Tibial artery (tissue), 4 donors: ENCODE measurements around the gene AGAP1.
A peak's percentile ranks its signal among the peaks of the same experiment; 100 is the strongest.

ENCODE experiments used
- DNase-seq, 2 donors: peaks; one replicate each; pipeline ENCODE4 v3.0.0-alpha.2; 2019
- H3K27ac ChIP-seq, 2 donors: fragments of 200-600 bp; sonication (generic) in 1 of 2; 1 replicate in 1 of 2; 2 replicates in 1 of 2; pipeline ENCODE4 v1.5.1; 2018 to 2019; ENCODE audit warnings: mild to moderate bottlenecking in 1 of 2
- H3K27me3 ChIP-seq, 2 donors: fragments of 200-600 bp; sonication (generic) in 1 of 2; one replicate each; pipeline versions ENCODE4 v1.5.1 to v1.6.0; 2016 to 2019
- H3K36me3 ChIP-seq, 3 donors: fragments of 200-600 bp; sonication (generic) in 2 of 3; one replicate each; pipeline ENCODE4 v1.5.1; 2016 to 2019; ENCODE audit warnings: mild to moderate bottlenecking in 2 of 3
- H3K4me1 ChIP-seq, 4 donors: fragments of 200-600 bp; sonication (generic) in 2 of 4; 1 replicate in 3 of 4; 2 replicates in 1 of 4; pipeline ENCODE4 v1.5.1; 2016 to 2019
- H3K4me3 ChIP-seq, 2 donors: fragments of 200-600 bp; sonication (generic) in 1 of 2; 1 replicate in 1 of 2; 2 replicates in 1 of 2; pipeline ENCODE4 v1.5.1; 2018 to 2019; ENCODE audit warnings: mild to moderate bottlenecking in 2 of 2
- H3K9me3 ChIP-seq, 3 donors: fragments of 200-600 bp; sonication (generic) in 1 of 3; one replicate each; pipeline ENCODE4 v1.5.1; 2016 to 2019
- intact Hi-C: fragments of 100-400 bp; cut with DNase I; formaldehyde crosslinking; loops from one replicate; pipeline ENCODE4 v1.15.0; 2023; ENCODE audit warnings: low total_unique reads
- TF ChIP-seq, protein P1 (sequence below), 2 experiments: fragments of 200-600 bp in 1 of 2; fragments of 450-650 bp in 1 of 2; IDR thresholded peaks; one replicate each; pipeline ENCODE4 v1.5.1; 2017 to 2019; ENCODE audit warnings: antibody characterized with exemption in 2 of 2, mild to moderate bottlenecking in 1 of 2, moderate library complexity in 1 of 2

The AGAP1 gene

DNA sequence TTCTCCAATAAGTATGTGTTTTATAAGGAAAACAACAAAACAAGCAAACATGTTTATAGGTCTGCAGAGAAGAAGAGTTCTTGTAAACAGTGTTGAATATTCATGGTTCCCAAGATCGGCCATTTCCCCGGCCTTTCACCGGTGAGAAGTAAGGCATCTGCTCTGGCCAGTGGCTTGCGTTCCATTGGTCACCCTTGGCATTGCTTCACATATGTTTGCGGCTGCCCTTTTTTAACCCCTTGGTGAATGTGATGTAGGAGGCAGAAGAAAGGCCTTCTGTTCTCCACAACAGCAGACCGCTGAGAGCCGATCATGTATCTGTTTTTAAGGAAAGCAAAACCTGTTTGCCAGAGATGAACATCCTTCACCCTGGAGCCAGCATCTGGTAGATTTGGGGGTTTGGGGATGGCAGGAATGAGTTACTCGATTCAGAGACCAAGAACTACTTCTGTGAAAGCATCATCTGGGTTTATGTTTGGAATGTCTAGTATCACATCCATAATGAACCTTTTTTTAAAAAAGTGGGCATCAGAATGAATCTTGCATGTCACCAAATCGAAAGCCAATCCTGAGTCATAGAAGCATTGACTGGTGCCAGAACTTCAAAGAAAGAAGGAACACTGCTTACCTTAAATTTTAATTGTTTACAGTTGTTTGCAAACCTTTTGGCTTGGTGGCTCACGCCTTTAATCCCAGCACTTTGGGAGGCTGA, 112.3 kb downstream of the AGAP1 start:
- intact Hi-C loops = no loop called here
- no peak for DNase-seq
- no peak overlapping the region for H3K27ac ChIP-seq
- H3K9me3 ChIP-seq = no peaks in the 10 kb centered on the region
- H3K4me3 ChIP-seq = no peak overlapping the region
- no peaks in the 10 kb centered on the region for H3K36me3 ChIP-seq
- H3K27me3 ChIP-seq = no peaks in the 10 kb centered on the region
- peaks cover 0 to 28% (median 6%) of the 10 kb centered on the region in 4 donors for H3K4me1 ChIP-seq
- TF ChIP-seq, protein P1, sequence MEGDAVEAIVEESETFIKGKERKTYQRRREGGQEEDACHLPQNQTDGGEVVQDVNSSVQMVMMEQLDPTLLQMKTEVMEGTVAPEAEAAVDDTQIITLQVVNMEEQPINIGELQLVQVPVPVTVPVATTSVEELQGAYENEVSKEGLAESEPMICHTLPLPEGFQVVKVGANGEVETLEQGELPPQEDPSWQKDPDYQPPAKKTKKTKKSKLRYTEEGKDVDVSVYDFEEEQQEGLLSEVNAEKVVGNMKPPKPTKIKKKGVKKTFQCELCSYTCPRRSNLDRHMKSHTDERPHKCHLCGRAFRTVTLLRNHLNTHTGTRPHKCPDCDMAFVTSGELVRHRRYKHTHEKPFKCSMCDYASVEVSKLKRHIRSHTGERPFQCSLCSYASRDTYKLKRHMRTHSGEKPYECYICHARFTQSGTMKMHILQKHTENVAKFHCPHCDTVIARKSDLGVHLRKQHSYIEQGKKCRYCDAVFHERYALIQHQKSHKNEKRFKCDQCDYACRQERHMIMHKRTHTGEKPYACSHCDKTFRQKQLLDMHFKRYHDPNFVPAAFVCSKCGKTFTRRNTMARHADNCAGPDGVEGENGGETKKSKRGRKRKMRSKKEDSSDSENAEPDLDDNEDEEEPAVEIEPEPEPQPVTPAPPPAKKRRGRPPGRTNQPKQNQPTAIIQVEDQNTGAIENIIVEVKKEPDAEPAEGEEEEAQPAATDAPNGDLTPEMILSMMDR (IDR thresholded peaks at IDR 0.05) = no peak

DNA sequence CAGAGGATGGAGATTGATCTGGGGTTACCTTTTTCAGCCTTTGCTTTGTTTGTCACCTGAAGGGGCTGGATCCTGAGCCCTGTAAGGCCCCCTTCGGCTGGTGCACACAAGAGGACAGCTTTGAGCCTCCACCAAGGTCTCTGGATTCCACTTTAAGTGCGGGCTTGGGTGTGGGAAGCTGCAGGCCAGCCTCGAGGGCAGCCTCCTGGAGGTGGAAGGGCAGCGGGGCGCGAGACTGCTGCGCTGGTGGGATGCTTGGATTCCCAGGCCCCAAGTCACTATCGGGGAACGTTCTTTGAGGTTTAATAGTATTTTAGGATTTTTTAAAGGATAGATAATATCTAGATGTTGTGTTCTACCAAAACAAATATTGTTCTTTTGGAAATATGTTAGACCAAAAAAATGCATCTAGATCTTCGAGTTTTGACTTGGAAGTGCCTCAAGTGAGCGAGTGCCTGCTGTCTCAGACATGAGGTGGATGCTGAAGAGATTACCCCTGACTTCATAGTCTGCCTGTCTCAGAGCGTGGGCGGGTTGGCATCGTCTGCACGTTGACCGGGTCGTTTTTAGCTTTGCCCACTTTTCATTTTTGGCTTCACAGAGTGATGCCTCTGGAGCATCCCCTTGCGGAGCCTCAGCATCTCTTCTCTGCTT, 113.8 kb downstream of the AGAP1 start:
- no peak for DNase-seq
- Histone ChIP-seq H3K9me3 (no peaks in the 10 kb centered on the region), H3K4me3 (no peak overlapping the region), H3K27ac (peak overlapping the region in 1 of 2 donors; percentile 55), H3K4me1 (peaks cover 0 to 28% (median 6%) of the 10 kb centered on the region in 4 donors), H3K27me3 (no peaks in the 10 kb centered on the region), H3K36me3 (no peaks in the 10 kb centered on the region)
- intact Hi-C loops = no loop called here
- TF ChIP-seq, protein P1 (IDR thresholded peaks at IDR 0.05) = no peak

DNA sequence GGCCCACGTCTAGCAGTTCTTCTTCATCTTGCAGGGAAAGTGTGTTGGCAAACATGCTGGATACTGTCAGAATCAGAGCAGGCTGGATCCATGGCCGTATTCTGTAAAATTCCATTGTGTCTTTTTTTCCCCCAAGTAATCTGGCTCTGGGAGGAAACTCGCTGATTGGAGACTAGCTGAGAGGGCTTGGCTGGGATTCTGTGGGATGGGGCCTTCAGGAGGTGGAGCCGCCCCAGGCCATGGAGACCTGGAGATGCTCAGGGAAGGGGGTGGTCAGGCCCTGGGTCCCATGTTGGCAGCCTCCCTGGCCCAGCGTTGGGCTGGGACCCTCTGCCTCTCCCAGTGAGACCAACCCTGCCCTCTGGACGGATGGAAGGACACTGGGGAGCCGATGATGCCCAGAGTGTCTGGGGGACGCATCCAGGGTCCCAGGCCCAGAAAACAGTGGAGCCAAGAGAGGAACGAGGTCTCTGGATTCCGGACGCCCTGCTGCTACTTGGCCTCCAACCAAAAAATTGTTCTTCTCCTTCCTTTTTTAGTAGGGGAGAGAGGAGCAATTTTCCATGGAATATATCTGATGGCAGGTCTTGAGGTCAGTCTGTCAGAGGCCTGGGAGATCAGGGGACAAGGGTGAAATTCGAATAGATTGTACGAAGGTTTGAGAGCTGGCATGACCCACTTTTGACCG, 114.5 kb downstream of the AGAP1 start:
- Histone ChIP-seq H3K9me3 (no peaks in the 10 kb centered on the region), H3K27me3 (no peaks in the 10 kb centered on the region), H3K4me3 (no peak overlapping the region), H3K27ac (peak overlapping the region; percentile 55), H3K4me1 (peaks cover 0 to 28% (median 6%) of the 10 kb centered on the region in 4 donors), H3K36me3 (no peaks in the 10 kb centered on the region)
- TF ChIP-seq, protein P1 (IDR thresholded peaks at IDR 0.05) = no peak
- no peak for DNase-seq
- intact Hi-C loops = no loop called here

DNA sequence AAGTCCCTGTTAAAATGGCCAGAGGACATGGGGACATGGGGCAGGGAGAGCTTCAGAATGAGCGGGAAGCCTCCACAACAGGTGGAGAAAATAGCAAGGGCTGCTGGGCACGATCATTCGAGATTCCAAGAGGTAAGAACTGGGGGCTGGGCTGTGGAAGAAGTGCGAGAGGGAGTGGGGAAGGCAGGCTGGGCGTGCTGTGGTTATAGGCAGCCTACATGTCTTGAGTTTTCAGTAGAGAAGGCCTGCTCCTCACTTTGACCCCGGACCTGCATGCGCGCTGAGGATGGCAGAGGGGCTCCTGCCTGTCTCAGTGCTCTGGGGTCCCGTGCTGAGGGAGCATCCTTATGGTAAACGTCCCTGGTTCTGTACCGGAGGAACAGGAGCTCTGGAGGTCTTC, 115.5 kb downstream of the AGAP1 start:
- intact Hi-C loops = no loop called here
- Histone ChIP-seq H3K4me1 (peaks cover 0 to 31% (median 6%) of the 10 kb centered on the region in 4 donors), H3K36me3 (no peaks in the 10 kb centered on the region), H3K27ac (no peak overlapping the region), H3K27me3 (no peaks in the 10 kb centered on the region), H3K9me3 (no peaks in the 10 kb centered on the region), H3K4me3 (no peak overlapping the region)
- no peak for DNase-seq
- TF ChIP-seq, protein P1 (IDR thresholded peaks at IDR 0.05) = no peak

DNA sequence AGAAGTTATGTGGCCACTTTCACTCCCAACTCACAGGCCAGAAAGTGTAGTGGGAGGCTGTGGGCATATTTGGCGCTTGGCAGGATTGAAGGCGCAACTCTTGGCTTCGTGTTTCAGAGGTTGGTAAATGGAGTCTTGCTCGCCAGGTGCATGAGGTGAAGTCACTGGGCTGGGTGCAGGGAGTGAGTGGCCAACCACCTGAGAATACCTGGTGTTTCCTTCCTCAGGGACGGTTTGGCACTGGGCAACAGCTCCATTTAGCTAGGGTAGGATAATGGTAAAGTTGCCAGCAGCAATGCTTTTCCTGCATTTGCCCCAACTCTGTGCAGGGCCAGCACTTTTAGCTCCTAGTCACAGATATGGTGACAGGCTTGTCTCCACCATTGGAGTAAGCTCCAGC, 115.9 kb downstream of the AGAP1 start:
- TF ChIP-seq, protein P1 (IDR thresholded peaks at IDR 0.05) = no peak
- no peak for DNase-seq
- no peaks in the 10 kb centered on the region for H3K27me3 ChIP-seq
- no peaks in the 10 kb centered on the region for H3K9me3 ChIP-seq
- intact Hi-C loops = no loop called here
- peaks cover 0 to 36% (median 9%) of the 10 kb centered on the region in 4 donors for H3K4me1 ChIP-seq
- H3K36me3 ChIP-seq = no peaks in the 10 kb centered on the region
- no peak overlapping the region for H3K4me3 ChIP-seq
- H3K27ac ChIP-seq = no peak overlapping the region
